GM12878 (cell line): Measurements from ENCODE around the gene SCARB1. TPM values are rescaled to one million over a fixed set of nuclear protein-coding genes. Genes with fewer than 3 reads are reported as not detected.

Experiments used
- ATAC-seq: fragments of 200-7000 bp; cut with Tn5 transposase; 3 replicates; pipeline ENCODE4 v1.9.1; 2020; ENCODE audit warnings: mild to moderate bottlenecking, moderate library complexity
- BruUV-seq: library from RNA; stranded (reverse); fragments of 400-500 nt; replicated peaks from 2 replicates; lab custom pipeline; 2021; lab: Mats Ljungman, UMichigan
- CTCF ChIA-PET: fragments of 300-600 bp; sonication (Branson Sonifier 250); formaldehyde crosslinking; extraction: SDS; loops from one replicate; lab custom pipeline; 2021; ENCODE audit warnings: inconsistent platforms; lab: Yijun Ruan, JAX
- POLR2A ChIA-PET: fragments of 350-600 bp; formaldehyde crosslinking; extraction: SDS; loops from one replicate; lab custom pipeline; 2021; ENCODE audit warnings: inconsistent platforms; lab: Charles Lee
- RAD21 ChIA-PET: fragments of 300-600 bp; sonication (Branson Sonifier 250); formaldehyde crosslinking; loops from one replicate; lab custom pipeline; 2023; ENCODE audit warnings: antibody characterized with exemption; ENCODE audit not compliant: unreplicated experiment; lab: Charles Lee
- SMC1A ChIA-PET: fragments of 300-600 bp; sonication (Branson Sonifier 250); formaldehyde crosslinking; loops from one replicate; lab custom pipeline; 2023; ENCODE audit not compliant: unreplicated experiment, uncharacterized antibody; lab: Charles Lee
- DNase-seq: peaks from one replicate; pipeline ENCODE4 v3.0.0-alpha.2; 2011; ENCODE audit warnings: low read depth, low spot score
- FAIRE-seq: peaks from 3 replicates; lab custom pipeline; 2011; peaks lifted over from hg19 to GRCh38; lab: Jason Lieb, UNC
- H2AFZ ChIP-seq: 2 replicates; pipeline ENCODE4 v1.6.0; 2011; ENCODE audit warnings: low read depth, low read length, control low read depth; ENCODE audit not compliant: control insufficient read depth
- H3K27ac ChIP-seq: 2 replicates; pipeline ENCODE4 v1.5.1; 2011; ENCODE audit warnings: control low read depth; ENCODE audit not compliant: control insufficient read depth, insufficient read depth
- H3K27me3 ChIP-seq, 2 experiments: replicated peaks in 1 of 2; 2 replicates each; pipeline versions ENCODE4 v1.6.0 to v1.6.1; 2011; ENCODE audit warnings: low read length in 1 of 2; ENCODE audit not compliant: control insufficient read depth in 2 of 2, insufficient read depth in 2 of 2
- H3K36me3 ChIP-seq, 2 experiments: 2 replicates each; pipeline ENCODE4 v1.5.1; 2011; ENCODE audit warnings: low read length in 1 of 2; ENCODE audit not compliant: control insufficient read depth in 2 of 2, insufficient read depth in 2 of 2
- H3K4me1 ChIP-seq: 2 replicates; pipeline ENCODE4 v1.6.1; 2011; ENCODE audit warnings: mild to moderate bottlenecking, low read length, moderate library complexity, mixed read lengths; ENCODE audit not compliant: control insufficient read depth, insufficient read depth
- H3K4me2 ChIP-seq: 2 replicates; pipeline ENCODE4 v1.6.0; 2011; ENCODE audit warnings: control low read depth; ENCODE audit not compliant: control insufficient read depth, insufficient read depth
- H3K4me3 ChIP-seq: fragments of 200-600 bp; sonication (generic); 2 replicates; pipeline ENCODE4 v1.5.1; 2016
- H3K79me2 ChIP-seq: 2 replicates; pipeline ENCODE4 v1.6.0; 2011; ENCODE audit warnings: low read length; ENCODE audit not compliant: control insufficient read depth, insufficient read depth
- H3K9ac ChIP-seq: 2 replicates; pipeline ENCODE4 v1.8.0; 2011; ENCODE audit warnings: low read length, control low read depth, mixed read lengths; ENCODE audit not compliant: control insufficient read depth, insufficient read depth
- H3K9me3 ChIP-seq: replicated peaks from 3 replicates; pipeline ENCODE4 v1.5.1; 2011; ENCODE audit warnings: mild to moderate bottlenecking, low read length; ENCODE audit not compliant: control insufficient read depth, insufficient read depth
- H4K20me1 ChIP-seq: 2 replicates; pipeline ENCODE4 v1.6.0; 2011; ENCODE audit not compliant: control insufficient read depth, insufficient read depth
- EGR1 ChIP-seq, 2 experiments: IDR thresholded peaks; 1 replicate in 1 of 2; 2 replicates in 1 of 2; pipeline ENCODE4 v1.6.1; 2011 to 2012; ENCODE audit warnings: low read depth in 2 of 2, low read length in 2 of 2, borderline replicate concordance in 1 of 2, mild to moderate bottlenecking in 1 of 2, moderate library complexity in 1 of 2
- GABPA ChIP-seq: IDR thresholded peaks from 2 replicates; pipeline ENCODE4 v1.6.1; 2014; ENCODE audit warnings: antibody characterized with exemption, low read depth, mild to moderate bottlenecking, inconsistent platforms
- IKZF1 ChIP-seq: fragments of 450-650 bp; conservative IDR thresholded peaks from 2 replicates; pipeline ENCODE4 v1.6.1; 2017; ENCODE audit warnings: antibody characterized with exemption, mild to moderate bottlenecking
- NRF1 ChIP-seq: conservative IDR thresholded peaks from 2 replicates; pipeline ENCODE4 v1.6.1; 2011; ENCODE audit warnings: mild to moderate bottlenecking, low read depth, low read length, improper control_type of control experiment
- PAX5 ChIP-seq: IDR thresholded peaks from 2 replicates; pipeline ENCODE4 v1.6.1; 2011; ENCODE audit warnings: low read depth, low read length, borderline replicate concordance
- PAX8 ChIP-seq: fragments of 450-650 bp; IDR thresholded peaks from 2 replicates; pipeline ENCODE4 v1.6.1; 2017; ENCODE audit warnings: mild to moderate bottlenecking, moderate library complexity
- POLR2AphosphoS2 ChIP-seq: IDR thresholded peaks from 2 replicates; pipeline ENCODE4 v1.6.1; 2011; ENCODE audit warnings: low read depth, mild to moderate bottlenecking, low read length, improper control_type of control experiment, moderate library complexity
- POLR2AphosphoS5 ChIP-seq: IDR thresholded peaks from 2 replicates; pipeline ENCODE4 v1.6.1; 2011; ENCODE audit warnings: mild to moderate bottlenecking, low read length, inconsistent platforms
- ZBTB33 ChIP-seq: fragments of 450-650 bp; IDR thresholded peaks from 2 replicates; pipeline ENCODE4 v1.6.1; 2017; ENCODE audit warnings: mild to moderate bottlenecking
- ZZZ3 ChIP-seq: IDR thresholded peaks from 2 replicates; pipeline ENCODE4 v1.6.1; 2011; ENCODE audit warnings: low read depth; ENCODE audit not compliant: control insufficient read depth, insufficient read length
- WGBS: methylation state at CpG from one replicate; pipeline ENCODE4 v1.1.6; 2016; ENCODE audit warnings: low lambda C conversion rate; ENCODE audit not compliant: insufficient replicate concordance, insufficient coverage; ENCODE audit errors: missing lambda C conversion rate; 5-methylcytosine and 5-hydroxymethylcytosine counted together
- in situ Hi-C: fragments of 300-500 bp; cut with MboI; formaldehyde crosslinking; loops from 9 replicates; pipeline ENCODE4 v1.14.3; 2018; ENCODE audit warnings: mixed read lengths
- intact Hi-C: fragments of 100-400 bp; cut with micrococcal nuclease; formaldehyde crosslinking; loops from one replicate; pipeline ENCODE4 v1.14.2; 2022; ENCODE audit not compliant: unreplicated experiment
- polyA plus RNA-seq, 11 experiments: library from polyadenylated mRNA; depleted of rRNA in 4 of 11; unstranded in 6 of 11; stranded (reverse) in 5 of 11; fragments of >200 nt; fragmentation: Nextera tagmentation in 4 of 11; fragmentation: Illumina TruSeq in 1 of 11; extraction: Ambion mirVana in 4 of 11; extraction: Trizol in 1 of 11; gene quantifications; 1 replicate in 1 of 11; 2 replicates in 10 of 11; pipeline versions ENCODE4 v1.2.1 to v1.2.3, GENCODE V29; 2011 to 2016; ENCODE audit warnings: inconsistent platforms in 2 of 11, missing spikeins in 2 of 11, low read depth in 1 of 11
- total RNA-seq, 4 experiments: library from RNA; depleted of rRNA in 3 of 4; stranded (reverse); fragments of >200 nt in 3 of 4; fragmentation: Illumina TruSeq in 1 of 4; extraction: Trizol in 1 of 4; gene quantifications; 2 replicates each; pipeline versions ENCODE4 v1.2.1 to v1.2.3, GENCODE V29; 2013 to 2021
- TF ChIP-seq, protein P1 (sequence below): IDR thresholded peaks from 2 replicates; pipeline ENCODE4 v1.6.1; 2012; ENCODE audit warnings: improper control_type of control experiment, low read depth, low read length; ENCODE audit not compliant: insufficient replicate concordance
- TF ChIP-seq, protein P2 (sequence below): IDR thresholded peaks from 2 replicates; pipeline ENCODE4 v1.6.1; 2011; ENCODE audit warnings: low read depth, mild to moderate bottlenecking, low read length, moderate library complexity, borderline replicate concordance; ENCODE audit errors: extremely low read depth
- TF ChIP-seq, protein P3 (sequence below): fragments of 450-650 bp; IDR thresholded peaks from 2 replicates; pipeline ENCODE4 v1.6.1; 2017; ENCODE audit warnings: mild to moderate bottlenecking, moderate library complexity

The SCARB1 gene
- total and polyA plus RNA-seq, 10 of the 15 experiments (the other 5 are each of a cell fraction or from before 2014, with no cell fraction given) = 0.34 to 104 (median 63.1) TPM

DNA sequence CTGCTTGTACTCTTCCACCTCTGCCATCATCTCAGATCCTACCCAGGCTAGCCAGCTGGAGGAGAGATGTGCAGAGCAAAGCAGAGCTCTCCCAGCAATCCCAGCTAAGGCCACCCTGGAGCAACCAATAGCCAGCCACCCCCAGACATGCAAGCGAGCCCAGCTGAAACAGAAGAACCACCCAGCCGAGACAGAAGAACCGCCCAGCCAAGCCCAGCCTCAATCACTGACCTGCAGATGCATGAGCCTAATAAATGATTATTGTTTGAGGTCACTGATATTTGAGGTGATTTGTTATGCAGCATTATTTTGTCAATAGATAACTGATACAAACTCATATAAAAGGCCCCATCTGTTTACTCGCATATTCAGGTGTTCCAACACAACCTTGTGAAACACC lies 106.3 kb downstream of the SCARB1 start:
- Histone ChIP-seq H3K9ac (no peak overlapping the region), H3K36me3 (no peaks in the 10 kb centered on the region), H2AFZ (no peak overlapping the region), H3K4me2 (no peak overlapping the region), H3K9me3 (peaks cover 6% of the 10 kb centered on the region), H3K79me2 (no peaks in the 10 kb centered on the region), H4K20me1 (no peaks in the 10 kb centered on the region), H3K4me1 (peaks cover 9% of the 10 kb centered on the region), H3K27me3 (no peaks in the 10 kb centered on the region), H3K4me3 (no peak overlapping the region), H3K27ac (no peak overlapping the region)
- CTCF ChIA-PET = no interaction called here
- intact Hi-C loops = no loop called here
- no TSS peak for BruUV-seq
- no peak for ATAC-seq
- no peak for DNase-seq
- RAD21 ChIA-PET = no interaction called here
- SMC1A ChIA-PET = no interaction called here
- POLR2A ChIA-PET = no interaction called here
- in situ Hi-C loops = loop anchor here (25.0 kb wide), 1 partner anchor 395 kb away; no protein-coding TSS in a partner anchor
- WGBS = 64% methylated on average over 4 of the region's 4 CpGs
- no peak for FAIRE-seq
- no peak for TF ChIP-seq PAX5
- TF ChIP-seq PAX8 = no peak
- no peak for TF ChIP-seq POLR2AphosphoS5
- TF ChIP-seq GABPA = no peak
- TF ChIP-seq, protein P1, sequence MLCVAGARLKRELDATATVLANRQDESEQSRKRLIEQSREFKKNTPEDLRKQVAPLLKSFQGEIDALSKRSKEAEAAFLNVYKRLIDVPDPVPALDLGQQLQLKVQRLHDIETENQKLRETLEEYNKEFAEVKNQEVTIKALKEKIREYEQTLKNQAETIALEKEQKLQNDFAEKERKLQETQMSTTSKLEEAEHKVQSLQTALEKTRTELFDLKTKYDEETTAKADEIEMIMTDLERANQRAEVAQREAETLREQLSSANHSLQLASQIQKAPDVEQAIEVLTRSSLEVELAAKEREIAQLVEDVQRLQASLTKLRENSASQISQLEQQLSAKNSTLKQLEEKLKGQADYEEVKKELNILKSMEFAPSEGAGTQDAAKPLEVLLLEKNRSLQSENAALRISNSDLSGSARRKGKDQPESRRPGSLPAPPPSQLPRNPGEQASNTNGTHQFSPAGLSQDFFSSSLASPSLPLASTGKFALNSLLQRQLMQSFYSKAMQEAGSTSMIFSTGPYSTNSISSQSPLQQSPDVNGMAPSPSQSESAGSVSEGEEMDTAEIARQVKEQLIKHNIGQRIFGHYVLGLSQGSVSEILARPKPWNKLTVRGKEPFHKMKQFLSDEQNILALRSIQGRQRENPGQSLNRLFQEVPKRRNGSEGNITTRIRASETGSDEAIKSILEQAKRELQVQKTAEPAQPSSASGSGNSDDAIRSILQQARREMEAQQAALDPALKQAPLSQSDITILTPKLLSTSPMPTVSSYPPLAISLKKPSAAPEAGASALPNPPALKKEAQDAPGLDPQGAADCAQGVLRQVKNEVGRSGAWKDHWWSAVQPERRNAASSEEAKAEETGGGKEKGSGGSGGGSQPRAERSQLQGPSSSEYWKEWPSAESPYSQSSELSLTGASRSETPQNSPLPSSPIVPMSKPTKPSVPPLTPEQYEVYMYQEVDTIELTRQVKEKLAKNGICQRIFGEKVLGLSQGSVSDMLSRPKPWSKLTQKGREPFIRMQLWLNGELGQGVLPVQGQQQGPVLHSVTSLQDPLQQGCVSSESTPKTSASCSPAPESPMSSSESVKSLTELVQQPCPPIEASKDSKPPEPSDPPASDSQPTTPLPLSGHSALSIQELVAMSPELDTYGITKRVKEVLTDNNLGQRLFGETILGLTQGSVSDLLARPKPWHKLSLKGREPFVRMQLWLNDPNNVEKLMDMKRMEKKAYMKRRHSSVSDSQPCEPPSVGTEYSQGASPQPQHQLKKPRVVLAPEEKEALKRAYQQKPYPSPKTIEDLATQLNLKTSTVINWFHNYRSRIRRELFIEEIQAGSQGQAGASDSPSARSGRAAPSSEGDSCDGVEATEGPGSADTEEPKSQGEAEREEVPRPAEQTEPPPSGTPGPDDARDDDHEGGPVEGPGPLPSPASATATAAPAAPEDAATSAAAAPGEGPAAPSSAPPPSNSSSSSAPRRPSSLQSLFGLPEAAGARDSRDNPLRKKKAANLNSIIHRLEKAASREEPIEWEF = no peak
- no peak for TF ChIP-seq NRF1
- no peak for TF ChIP-seq ZBTB33
- TF ChIP-seq ZZZ3 = no peak
- TF ChIP-seq, protein P2, sequence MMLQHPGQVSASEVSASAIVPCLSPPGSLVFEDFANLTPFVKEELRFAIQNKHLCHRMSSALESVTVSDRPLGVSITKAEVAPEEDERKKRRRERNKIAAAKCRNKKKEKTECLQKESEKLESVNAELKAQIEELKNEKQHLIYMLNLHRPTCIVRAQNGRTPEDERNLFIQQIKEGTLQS = no peak
- TF ChIP-seq IKZF1 = no peak
- no peak for TF ChIP-seq EGR1 (IDR thresholded peaks at IDR 0.05; ENCODE audit: borderline replicate concordance in 1 of 2, low read depth in 2 of 2, low read length in 2 of 2)
- TF ChIP-seq POLR2AphosphoS2 = no peak
- TF ChIP-seq, protein P3, sequence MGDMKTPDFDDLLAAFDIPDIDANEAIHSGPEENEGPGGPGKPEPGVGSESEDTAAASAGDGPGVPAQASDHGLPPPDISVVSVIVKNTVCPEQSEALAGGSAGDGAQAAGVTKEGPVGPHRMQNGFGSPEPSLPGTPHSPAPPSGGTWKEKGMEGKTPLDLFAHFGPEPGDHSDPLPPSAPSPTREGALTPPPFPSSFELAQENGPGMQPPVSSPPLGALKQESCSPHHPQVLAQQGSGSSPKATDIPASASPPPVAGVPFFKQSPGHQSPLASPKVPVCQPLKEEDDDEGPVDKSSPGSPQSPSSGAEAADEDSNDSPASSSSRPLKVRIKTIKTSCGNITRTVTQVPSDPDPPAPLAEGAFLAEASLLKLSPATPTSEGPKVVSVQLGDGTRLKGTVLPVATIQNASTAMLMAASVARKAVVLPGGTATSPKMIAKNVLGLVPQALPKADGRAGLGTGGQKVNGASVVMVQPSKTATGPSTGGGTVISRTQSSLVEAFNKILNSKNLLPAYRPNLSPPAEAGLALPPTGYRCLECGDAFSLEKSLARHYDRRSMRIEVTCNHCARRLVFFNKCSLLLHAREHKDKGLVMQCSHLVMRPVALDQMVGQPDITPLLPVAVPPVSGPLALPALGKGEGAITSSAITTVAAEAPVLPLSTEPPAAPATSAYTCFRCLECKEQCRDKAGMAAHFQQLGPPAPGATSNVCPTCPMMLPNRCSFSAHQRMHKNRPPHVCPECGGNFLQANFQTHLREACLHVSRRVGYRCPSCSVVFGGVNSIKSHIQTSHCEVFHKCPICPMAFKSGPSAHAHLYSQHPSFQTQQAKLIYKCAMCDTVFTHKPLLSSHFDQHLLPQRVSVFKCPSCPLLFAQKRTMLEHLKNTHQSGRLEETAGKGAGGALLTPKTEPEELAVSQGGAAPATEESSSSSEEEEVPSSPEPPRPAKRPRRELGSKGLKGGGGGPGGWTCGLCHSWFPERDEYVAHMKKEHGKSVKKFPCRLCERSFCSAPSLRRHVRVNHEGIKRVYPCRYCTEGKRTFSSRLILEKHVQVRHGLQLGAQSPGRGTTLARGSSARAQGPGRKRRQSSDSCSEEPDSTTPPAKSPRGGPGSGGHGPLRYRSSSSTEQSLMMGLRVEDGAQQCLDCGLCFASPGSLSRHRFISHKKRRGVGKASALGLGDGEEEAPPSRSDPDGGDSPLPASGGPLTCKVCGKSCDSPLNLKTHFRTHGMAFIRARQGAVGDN = no peak
